GM18951 (cell line): Measurements from ENCODE around the gene COPS2.
"Not testable (repeated sequence)": the region's sequence is repeated elsewhere in the genome, so short reads cannot be mapped to it uniquely, and the experiment has no call there.

Experiments
- POLR2A ChIP-seq: IDR thresholded peaks from 4 replicates; pipeline ENCODE4 v1.6.1; 2011; ENCODE audit warnings: mild to moderate bottlenecking; ENCODE audit not compliant: insufficient read length, insufficient read depth; ENCODE audit errors: extremely low read depth
- in situ Hi-C: fragments of 300-500 bp; cut with MboI; formaldehyde crosslinking; loops from one replicate; pipeline ENCODE4 v1.12.0; 2022; ENCODE audit warnings: low sequenced_read_pairs, mixed read lengths, inconsistent platforms; ENCODE audit not compliant: unreplicated experiment

COPS2 gene

GRCh38 chr15:49178497-49178896, 23.1 kb upstream of the COPS2 start:
- in situ Hi-C loops, result no loop called here
- TF ChIP-seq POLR2A, result no peak

GRCh38 chr15:49175582-49176397, 20.4 kb upstream of the COPS2 start:
- in situ Hi-C loops, result not testable (repeated sequence)

- no peak for TF ChIP-seq POLR2A
- in situ Hi-C loops, result no loop called here
These were observed 19.5 kb upstream of the COPS2 start for GRCh38 chr15:49174902-49175301.

DNA sequence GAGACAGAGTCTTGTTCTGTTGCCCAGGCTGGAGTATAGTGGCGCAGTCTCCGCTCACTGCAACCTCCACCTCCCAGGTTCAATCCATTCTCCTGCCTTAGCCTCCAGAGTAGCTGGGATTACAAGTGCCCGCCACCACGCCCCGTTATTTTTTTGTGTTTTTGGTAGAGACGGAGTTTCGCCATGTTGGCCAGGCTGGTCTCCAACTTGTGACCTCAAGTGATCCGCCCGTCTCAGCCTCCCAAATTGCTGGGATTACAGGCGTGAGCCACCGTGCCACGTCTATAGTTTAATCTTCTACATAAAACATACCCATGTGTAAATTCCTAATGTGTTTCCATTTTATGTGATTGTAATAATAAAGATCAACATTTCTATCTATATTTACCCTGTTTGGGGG, 16.4 kb upstream of the COPS2 start:
- no peak for TF ChIP-seq POLR2A
- in situ Hi-C loops, result no loop called here

- peak; percentile 67 for TF ChIP-seq POLR2A
- in situ Hi-C loops, result no loop called here
These were observed 14.6 kb upstream of the COPS2 start, which contains the start of gene GALK2 for GRCh38 chr15:49169880-49170597. Gene GALK2 (plus strand): TSS chr15:49170247. CDS start chr15:49170323, 76 bp downstream.

DNA sequence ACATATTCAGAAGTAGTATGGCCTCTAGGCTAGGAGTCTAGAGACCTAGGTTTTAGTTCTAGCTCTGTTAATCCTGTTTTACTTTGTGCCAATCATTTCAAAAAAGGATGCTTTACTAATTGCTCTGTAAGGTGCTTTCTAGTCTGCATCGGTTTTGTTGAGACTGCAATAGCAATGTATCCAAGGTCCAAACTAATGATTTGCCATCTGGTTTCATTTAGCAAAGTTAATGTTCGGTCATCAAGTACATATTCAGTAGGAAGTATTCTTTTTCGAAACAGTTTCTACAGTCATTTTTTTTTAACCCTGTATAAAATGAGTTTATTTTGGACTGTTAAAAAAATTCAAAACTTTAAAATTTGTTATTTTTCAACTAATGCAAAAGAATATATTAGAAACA, 12.6 kb upstream of the COPS2 start:
- TF ChIP-seq POLR2A, result no peak
- in situ Hi-C loops, result no loop called here

GRCh38 chr15:49164865-49165264, 9.5 kb upstream of the COPS2 start:
- no peak for TF ChIP-seq POLR2A
- in situ Hi-C loops, result no loop called here

DNA sequence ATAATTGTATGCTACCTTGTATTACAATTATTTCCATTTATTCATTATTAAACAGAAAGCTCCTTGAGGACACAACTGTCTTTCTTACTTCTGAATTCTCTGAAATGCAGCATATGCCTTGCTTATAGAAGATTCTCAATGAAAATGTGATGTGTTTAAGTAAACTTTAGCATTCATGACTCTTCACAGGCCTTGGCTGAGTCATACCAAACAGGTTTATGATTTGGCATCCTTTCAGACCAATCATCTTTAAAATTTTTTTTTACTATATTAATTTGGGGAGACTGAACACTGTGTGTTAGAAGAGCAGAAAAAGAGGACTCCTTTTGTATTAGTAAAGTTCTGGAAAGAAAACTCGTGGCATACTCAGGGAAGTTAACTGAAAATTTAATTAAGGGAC, 8.3 kb upstream of the COPS2 start:
- in situ Hi-C loops, result no loop called here
- no peak for TF ChIP-seq POLR2A

DNA sequence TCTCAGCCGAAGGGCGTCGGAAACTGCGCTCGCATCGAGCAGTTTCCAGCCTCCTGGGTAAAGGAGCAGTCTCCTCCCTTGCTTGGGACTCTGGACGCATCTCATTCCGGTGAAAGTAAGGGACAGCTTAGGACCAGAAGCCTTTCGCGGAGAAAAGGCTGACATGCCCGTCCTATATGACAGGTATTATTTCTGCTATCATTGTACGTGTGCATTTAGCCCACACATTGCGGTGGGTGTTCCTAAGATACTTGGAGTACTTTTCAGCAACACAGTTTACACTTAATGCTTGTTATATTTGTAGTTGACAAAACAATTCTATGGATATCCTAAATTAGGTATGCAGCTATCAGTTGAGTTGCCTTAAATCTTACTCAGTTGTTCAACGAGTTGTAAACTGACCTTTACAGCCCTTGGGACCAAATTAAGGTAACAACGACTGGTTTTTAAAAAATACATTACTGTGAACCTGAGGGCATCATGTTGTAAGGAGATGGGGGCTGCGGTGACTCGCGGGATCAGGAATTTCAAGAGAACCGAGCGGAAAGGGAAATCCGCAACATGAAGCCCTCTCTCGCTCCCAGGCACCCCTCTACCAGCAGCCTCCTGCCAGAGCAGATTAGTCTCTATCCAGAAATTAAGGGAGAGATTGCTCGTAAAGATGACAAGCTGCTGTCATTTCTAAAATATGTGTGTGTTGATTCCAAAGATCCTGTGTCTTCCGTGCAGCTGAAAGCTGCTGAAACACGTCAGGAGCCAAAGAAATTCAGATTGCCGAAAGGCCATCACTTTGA, 632 bp upstream of the COPS2 start:
- no peak for TF ChIP-seq POLR2A
- in situ Hi-C loops, result no loop called here

GRCh38 chr15:49154799-49155109, 645 bp downstream of the COPS2 start:
- TF ChIP-seq POLR2A, result no peak
- in situ Hi-C loops, result no loop called here

- no peak for TF ChIP-seq POLR2A
- in situ Hi-C loops, result no loop called here
These were observed 1.0 kb downstream of the COPS2 start for GRCh38 chr15:49154359-49154758.

DNA sequence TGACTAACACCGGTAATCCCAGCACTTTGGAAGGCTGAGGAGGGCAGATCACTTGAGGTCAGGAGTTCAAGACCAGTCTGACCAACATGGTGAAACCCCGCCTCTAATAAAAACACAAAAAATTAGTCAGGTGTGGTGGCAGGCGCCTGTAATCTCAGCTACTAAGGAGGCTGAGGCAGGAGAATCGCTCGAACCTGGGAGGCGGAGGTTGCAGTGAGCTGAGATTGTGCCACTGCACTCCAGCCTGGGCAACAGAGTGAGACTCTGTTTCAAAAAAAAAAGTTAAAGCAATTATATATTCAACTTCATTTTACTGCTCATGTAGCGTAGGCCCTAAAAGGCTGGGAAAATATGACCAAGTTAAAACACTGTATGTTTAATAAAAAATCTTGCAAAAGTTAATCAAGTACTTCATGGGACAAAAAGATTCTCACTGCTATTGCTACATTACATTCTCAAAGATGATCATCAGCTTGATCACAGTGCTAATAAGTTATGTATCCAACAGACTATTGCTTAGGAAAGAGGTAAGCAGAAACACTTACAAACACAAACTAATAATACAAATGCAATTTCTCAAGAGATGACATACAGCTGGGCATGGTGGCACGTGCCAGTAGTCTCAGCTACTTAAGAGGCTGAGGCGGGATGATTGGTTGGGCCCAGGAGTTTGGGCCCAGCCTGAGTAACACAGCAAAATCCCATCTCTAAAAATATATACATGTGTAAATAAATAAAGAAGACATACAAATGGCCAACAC, 2.7 kb downstream of the COPS2 start:
- in situ Hi-C loops, result no loop called here
- no peak for TF ChIP-seq POLR2A

GRCh38 chr15:49151831-49152230, 3.6 kb downstream of the COPS2 start:
- in situ Hi-C loops, result no loop called here
- TF ChIP-seq POLR2A, result no peak

- in situ Hi-C loops, result loop anchor here (25.0 kb wide), 1 partner anchor 286 kb away; no protein-coding TSS in a partner anchor
These were observed 6.7 kb downstream of the COPS2 start for GRCh38 chr15:49148727-49149126.

More at GRCh38 chr15:49148727-49149126, 6.7 kb downstream of the COPS2 start:
- TF ChIP-seq POLR2A, result no peak
